ENCODE data around the gene MAP1A.

The MAP1A gene

DNA sequence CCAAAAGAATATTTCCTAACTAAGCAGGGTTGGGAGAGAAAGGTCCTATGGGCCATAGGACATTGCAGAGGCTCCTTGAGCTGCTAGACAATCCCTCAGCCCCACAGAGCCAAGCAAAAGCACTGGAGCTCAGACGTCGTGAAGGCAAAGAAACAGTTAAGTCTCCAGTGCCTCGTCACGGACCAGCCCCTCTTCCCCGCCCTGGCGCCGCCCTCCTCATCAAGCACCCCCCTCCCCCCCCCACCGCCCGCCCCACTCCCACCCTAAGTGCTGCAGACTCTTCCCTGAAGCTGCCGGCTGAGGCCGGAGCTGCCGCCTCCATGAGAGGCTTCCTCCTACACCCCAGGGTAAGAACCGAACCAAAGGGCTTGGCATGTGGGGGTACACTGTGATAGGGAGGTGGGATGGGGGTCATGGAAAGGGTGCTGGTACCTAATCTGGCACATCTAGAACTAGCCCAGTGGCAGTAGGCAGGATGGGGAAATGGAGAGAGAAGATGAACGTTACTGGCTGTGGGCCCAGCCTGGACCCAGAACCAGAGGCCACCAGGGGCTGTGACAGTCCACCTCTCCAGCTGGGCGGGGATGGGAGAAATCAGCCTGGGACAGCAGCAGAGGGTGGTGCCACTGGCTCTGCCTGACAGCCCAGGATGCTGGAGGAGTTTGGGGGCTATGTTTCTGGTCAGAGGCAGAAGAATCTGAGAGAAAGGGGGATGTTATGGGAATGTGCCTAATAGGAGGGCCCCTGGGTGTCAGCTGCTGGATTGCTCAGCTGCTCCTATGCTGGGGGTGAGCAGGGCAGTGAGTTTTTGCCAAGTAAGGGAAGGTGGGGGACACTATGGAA, at the start of gene MAP1A:
Gene MAP1A (plus strand): TSS at position 255 of the 843 bp plus-strand sequence. CDS start 3,866 bp downstream, outside the sequence.
- no peak for DNase-seq (ENCODE audit: low read depth)

DNA sequence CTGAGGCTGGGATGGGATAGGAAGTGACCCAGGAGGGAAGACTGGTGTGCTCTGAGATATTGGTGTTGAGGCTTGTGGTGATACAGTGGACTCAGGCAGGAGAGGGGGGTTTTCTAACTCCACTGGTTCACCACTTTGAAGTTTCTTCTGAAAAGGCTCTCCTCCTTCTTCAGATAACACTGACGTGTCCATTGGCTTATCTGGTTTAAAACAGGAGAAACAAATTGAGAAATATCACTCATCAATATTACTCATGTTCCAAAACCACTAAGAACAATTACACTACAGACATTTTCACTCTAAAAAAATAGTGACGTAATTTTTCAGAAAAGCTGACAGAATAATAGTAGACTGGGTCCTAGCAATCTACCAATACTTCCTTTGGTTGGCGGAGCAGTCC, 47.5 kb upstream of the MAP1A start:
- no peak for DNase-seq (ENCODE audit: low read depth)

DNA sequence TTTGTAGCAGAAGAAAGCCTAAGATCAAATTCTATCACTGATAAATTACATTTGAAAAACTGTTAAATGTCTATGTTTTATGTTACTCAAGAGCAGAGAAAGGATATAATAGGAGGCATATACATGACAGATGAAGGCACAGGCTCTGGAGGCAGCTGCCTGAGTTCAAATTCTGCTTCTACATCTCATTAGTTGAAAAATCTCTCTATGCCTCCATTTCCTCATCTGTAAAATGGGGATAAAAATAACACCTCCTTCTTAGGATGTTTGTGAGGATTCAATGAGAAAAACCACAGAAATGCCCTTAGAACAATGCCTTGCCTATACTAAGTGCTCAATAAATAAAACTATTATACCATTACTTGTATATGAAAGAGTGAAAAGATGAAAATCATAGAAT, 45.4 kb upstream of the MAP1A start:
- DNase-seq (ENCODE audit: low read depth): no peak

DNA sequence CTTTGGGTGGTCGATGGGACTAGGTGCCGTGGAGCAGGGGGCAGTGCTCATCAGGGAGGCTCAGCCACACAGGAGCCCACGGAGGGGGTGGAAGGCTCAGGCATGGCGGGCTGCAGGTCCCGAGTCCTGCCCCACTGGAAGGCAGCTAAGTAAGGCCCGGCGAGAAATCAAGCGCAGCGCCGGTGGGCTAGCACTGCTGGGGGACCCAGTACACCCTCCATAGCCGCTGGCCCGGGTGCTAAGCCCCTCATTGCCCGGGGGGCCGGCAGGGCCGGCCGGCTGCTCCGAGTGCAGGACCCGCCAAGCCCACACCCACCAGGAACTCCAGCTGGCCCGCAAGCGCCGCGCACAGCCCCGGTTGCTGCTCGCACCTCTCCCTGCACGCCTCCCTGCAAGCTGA, 43.5 kb upstream of the MAP1A start:
- DNase-seq (ENCODE audit: low read depth): no peak

DNA sequence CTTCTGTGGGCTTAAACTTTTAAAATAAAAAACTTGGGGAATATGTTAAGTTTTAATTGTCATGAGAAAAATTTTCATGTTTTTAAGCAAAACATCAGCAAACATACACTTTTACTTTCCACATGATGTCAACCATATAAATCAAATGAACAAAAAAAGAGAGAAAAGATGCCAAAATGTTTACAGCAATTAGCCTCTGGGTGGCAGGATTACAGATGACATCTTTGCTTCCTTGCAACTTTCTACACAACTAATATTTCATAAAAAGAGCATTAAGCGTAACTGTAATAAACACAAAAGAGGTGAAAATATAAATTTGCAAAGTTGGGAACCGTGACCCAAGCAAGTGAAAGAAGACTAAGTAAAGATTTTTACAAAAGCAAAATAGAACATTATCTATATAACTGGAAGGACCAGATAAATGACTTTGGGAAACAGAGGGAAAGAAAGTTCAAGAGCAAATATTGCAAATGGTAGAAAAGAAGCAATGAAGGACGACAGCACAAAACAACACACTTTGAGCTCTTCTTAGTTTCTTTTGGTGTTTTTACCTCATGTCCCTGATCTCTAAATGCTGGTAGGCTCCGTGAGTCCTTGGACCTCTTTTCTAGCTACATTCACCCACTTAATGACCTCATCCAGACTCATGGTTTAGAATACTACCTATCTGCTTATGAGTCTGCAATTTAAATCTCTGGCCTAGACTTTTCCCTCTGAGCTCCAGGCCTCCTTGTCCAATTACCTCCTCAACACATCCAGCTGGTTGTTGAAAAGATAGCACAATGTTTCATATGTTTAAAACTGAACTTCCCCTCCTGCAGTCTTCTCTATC, 33.9 kb upstream of the MAP1A start:
- DNase-seq (ENCODE audit: low read depth): no peak

DNA sequence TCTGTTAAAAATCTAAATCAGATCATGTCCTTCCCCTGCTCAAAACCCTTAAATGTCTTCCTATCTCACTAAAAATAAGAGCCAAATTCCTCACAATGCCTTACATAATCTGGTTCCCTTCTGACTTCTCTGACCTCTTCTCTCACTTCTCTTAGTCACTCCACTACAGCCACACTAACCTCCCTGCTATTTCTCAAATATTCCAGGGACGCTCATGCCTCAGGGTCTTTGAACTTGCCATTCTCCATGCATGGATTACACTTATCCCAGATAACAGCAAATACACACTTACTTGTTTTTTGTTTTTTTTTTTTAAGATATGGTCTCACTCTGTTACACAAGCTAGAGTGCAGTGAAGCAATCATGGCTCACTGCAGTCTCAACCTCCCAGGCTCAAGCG, 33.0 kb upstream of the MAP1A start:
- DNase-seq (ENCODE audit: low read depth): no peak

DNA sequence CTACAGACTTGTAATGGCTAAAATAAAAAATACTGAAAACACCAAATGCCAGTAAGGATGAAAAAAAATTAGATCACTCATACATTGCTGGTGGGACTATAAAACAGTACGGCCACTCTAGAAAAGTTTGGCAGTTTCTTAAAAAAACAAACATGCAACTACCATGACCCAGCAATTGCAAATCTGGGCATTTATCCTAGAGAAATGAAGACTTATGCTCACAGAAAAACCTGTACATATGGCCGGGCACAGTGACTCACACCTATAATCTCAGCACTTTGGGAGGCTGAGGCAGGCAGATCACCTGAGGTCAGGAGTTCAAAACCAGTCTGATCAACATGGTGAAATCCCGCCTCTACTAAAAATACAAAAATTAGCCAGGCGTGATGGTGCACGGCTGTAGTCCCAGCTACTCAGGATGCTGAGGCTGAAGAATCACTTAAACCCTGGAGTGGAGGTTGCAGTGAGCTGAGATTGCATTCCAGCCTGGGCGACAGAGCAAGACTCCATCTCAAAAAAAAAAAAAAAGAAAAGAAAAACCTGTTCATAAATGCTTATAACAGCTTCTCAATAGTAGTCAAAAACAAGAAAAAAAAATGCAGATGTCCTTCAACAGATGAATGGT, 30.0 kb upstream of the MAP1A start:
- no peak for DNase-seq (ENCODE audit: low read depth)

DNA sequence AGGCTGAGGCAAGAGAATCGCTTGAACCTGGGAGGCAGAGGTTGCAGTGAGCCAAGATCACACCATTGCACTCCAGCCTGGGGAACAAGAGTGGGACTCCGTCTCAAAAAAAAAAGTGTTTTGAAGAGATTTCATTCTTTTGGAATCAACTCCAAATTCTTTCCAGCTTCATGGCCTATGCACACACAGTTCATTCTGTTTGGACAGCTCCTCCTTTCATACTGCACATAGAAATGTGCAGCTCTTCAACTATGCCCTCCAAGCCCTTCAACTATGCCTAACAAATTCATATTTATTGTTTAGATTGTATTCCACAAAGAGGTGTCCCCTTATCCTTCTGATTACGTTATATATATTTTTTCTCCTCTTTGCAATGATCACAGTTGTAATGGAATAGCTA, 28.6 kb upstream of the MAP1A start:
- no peak for DNase-seq (ENCODE audit: low read depth)

DNA sequence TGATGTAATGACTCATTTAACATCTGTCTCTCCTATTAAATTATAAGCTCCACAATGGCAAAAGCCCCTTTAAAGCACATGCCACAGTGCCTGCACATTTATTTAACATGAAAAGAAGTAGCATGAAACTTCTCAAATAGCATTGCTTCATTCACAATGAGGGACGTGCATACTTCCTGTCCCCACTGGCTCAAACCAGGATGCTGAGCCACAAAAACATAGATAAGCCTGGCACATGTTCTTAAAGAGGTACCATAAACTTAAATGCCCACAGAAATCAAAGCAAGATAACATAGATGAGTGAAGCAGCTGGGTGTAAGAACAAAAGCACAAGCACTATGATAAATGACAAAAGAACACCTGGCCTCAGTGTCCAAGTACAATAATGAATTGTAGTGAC, 28.2 kb upstream of the MAP1A start:
- no peak for DNase-seq (ENCODE audit: low read depth)

DNA sequence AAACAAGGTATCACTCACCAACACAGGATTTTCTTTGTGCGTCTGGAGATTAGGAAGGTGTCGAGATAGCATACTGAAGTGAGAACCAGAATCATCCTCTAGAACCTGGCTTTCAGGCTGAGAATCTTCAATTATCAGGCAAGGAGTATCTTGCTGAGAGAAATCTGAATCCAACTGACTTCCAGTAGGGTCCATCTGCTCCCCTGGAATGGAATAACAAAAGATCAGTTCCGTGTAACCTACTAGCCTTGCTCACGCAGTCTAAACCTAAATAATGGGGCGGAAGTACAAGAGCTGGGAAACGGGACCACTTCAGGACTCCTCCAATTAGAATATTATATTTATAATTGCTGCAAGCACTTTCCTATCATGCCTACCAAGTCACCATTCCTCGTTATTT, 25.1 kb upstream of the MAP1A start:
- no peak for DNase-seq (ENCODE audit: low read depth)

DNA sequence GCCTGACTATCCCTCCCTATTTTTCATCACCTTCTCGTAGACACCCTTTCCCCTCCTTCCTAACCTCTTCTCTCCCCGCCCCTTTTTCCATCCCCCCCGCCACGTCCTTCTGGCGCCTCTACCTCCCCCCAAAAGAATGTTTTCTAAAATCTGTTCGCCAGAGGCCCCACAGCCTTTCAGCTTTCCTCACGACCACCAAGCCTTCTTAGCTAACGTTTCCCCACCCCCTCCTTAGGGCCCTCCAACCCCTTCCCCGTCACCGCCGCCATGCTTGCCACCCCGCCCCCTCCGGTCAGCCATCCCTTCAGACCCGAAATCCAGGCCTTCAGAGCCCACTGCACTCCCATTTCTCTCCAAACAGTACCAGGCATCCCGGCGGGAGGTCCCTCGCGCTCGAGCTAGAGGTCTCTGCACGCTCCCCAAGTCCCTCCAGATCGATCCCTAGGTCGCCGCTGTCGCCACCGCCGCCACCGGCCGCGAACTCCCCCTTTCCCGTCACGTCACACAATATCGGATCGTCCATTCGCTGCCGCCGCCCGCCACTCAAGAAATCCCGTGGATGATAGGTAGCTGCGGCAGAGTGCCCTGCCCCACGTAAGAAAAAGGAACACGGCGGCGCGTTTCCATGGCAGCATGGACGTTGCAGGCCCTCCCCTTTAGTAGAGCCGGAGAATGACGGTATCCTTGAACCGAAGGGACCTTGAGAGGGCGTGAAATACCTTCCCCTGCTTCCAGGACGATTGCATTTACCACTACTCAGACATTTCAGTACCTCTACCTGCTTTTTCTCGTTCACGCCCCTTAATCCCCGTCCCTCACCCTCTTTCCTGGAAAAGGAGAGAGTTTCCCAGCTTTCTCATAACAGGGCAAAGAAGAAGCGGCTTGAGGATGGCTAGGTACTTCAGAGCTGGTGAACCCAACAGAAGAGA, 24.5 kb upstream of the MAP1A start, which contains the start of gene TP53BP1:
Gene TP53BP1 (minus strand): TSS at position 484 of the 929 bp plus-strand sequence. CDS start 113 bp downstream, at position 371.
- peak; percentile 92 for DNase-seq (ENCODE audit: low read depth)

DNA sequence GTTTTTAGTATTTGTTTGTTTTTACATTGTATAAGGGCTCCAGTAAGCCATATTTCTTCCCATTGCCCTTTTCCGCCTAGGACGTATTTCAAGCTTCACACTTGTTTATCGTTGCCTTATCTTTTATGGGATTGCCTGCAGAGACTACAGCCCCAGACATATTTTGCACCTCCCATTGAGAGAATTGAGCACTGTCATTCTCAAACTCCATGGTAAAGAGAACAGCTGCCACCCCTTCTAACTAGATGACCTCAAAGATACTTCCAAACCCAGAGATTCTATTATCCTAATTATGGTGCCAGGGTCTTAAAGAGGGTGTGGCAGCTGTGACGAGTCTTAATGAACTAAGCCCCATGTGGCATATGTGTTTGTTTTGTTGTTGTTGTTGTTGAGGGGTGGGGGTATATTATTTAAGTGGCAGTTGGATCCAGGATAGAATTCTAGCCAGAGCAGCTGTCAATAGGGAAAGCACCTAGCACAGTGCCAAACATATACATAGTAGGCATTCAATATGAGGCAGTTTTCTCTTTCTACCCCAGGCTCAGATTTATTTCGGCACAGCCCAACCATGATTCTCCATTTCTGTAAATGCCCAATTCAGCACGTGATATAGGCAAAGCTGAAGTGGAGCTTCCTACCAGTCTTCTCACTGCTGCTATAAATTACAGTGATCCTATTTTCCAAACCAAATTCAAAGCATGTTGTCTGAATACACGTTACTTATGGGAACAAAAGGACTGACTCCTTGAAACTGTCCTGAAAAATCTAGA, 23.5 kb upstream of the MAP1A start:
- DNase-seq (ENCODE audit: low read depth): no peak

DNA sequence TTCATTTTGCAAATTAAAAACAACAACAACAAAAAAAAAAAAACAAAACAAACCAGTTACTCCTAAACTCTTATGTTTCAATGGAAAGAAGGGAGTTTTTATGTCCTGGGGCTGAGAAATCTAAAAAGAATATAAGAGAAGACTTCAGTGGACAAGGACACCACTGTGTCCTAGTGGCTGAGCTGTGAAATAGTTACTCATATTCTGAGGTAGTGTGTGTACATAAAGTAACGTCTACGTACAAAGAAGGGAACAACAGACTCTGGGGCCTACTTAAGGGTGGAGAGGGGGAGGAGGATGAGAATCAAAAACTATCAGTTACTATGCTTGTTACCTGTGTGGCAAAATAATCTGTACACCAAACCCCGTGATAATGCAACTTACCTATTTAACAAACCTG, 18.4 kb upstream of the MAP1A start:
- DNase-seq (ENCODE audit: low read depth): no peak

DNA sequence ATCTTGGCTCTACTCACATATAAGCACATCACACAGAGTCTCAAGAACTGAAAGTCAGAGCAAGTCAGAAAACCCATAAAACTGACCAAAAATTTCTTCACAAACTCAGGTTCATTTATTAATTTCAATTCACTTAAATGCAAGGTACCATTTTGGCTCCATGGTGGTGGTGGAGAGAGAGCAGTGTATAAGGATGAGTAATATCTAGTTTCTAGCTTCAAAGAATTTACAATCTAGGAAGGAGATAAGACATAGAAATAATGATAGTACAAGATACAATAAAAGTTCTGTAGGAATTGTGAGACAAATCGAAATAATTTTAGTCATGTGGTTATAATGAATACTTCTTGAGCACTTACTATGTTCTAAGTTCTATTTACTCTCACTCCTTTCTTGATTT, 17.8 kb upstream of the MAP1A start:
- no peak for DNase-seq (ENCODE audit: low read depth)

DNA sequence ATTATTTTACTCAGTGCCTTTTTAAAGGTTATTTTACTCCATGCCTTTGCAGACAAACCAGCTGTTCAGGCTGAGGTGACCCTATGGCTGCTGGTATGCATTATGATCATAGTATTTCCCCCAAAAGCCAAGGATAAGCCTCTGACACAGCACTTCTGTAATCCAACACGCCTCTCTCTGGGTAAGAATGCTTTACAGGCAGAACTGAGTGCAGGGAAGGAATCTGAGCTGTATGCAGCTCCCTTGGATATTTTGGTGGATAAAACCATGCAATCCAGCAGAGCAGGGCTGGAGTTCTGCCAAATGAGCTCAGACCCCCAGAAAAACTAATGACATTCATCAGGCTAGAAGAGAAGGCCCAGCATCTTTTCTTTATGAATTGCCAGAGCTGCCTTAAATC, 11.7 kb upstream of the MAP1A start:
- DNase-seq (ENCODE audit: low read depth): no peak

DNA sequence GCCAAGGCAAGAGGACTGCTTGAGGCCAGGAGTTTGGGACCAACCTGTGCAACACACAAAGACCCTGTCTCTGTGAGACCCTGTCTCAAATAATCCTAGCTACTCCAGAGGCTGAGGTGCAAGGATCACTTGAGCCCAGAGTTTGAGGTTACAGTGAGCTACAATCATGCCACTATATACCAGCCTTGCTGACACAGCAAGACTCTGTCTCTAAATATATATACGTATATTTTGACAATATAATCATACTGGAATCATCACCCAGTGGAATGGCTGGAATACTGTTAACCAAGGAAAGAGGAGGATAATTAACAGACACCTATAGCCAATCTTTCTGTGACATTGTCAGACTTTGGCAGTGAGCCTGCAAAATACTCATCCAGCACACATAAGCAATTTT, 9.0 kb upstream of the MAP1A start:
- no peak for DNase-seq (ENCODE audit: low read depth)

DNA sequence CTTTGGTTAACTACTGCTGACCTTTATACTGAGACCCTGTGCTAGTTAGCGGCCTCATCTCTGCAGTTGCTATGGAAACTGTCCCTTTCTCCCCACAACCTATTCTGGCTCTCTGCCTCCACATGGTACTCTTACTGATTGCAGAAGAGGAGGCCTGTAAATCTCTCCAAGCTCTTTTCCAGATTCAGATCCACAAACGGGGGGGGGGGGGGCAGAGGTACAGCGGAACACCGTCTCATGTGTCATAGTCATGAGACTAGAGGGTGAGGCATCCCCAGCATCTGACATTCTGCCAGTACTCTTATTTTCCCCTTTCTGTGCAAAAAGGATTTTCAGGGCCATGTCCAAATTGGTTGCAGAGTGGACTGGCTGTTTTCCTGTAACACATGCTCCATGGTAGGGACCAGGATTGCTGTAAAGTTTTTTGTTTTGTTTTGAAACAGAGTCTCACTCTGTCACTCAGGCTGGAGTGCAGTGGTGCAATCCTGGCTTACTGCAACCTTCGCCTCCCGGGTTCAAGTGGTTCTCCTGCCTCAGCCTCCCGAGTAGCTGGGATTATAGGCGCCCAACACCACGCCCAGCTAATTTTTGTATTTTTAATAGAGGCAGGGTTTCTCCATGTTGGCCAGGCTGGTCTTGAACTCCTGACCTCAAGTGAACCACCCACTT, 8.3 kb upstream of the MAP1A start:
- DNase-seq (ENCODE audit: low read depth): no peak

DNA sequence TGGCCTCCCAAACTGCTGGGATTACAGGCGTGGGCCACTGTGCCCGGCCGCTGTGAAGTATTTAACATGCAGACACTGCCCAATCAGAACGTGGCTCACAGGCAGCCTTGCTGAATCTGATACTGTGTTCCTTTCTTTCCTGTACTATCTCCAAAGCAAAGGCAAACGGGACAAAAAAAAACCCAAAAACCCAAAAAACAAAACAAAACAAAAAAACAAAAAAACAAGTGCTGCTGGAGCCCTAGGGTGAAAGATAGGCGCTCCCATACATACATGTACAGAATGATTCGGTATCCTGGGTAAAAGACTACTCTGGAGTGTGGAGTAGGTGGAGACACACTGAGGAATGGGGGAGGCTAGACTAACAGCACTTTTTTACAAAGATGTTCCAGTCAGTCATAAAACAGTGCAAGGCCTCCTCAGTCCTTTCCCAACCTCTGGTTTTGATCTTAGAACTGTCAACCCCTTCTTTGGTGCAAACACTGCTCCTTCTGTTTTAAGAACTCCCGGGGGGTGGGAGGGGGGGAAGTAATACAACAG, 7.7 kb upstream of the MAP1A start:
- DNase-seq (ENCODE audit: low read depth): no peak

DNA sequence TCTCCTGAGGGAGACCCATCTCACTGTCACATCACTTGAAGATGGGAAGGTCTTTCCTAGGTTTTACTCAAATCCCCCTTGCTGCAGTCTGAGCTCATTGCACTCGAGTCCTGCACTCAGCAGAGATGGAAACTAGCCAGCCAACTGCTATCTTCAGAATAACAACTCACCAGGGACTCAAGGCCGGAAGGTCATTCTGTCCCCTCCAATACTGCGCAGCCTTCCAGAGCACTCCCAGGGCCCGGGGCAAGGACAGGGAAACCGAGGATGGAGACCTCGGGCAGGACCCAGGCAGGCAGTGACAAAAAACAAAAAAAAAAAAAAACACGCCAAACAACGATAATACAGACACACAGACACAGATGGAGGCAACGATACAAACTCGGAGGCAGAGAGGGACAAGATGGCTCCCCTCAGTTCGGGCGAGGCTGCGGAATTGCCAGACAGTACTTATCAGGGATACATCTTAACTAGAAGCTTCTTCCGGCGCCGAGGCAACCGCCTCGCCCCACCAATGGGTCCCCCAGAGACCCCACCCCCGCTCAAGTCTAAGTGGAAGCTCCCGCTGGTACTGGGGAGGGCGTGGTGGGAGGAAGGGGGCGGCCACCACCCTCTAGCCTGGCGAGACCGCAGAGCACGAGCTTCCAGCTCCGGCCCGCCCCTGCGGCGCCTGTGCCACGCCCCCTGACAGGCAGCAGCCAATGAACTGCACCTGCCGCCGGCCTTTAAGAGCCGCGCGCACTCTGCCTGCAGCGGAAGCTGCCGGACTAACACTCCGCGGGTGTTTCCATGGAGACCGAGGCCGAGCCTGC, 7.0 kb upstream of the MAP1A start:
- peak; percentile 91 for DNase-seq (ENCODE audit: low read depth)

Measured in activated gamma-delta T cell treated with anti-CD3 and anti-CD28 coated beads, Interleukin-2, amount 50 U/mL, for 16 hours (primary cell).